GM12801 (cell line): ENCODE data around the gene WDR74.
A peak's percentile ranks its signal among the peaks of the same experiment; 100 is the strongest.

Experiments
- TF ChIP-seq, protein P1 (sequence below): IDR thresholded peaks from one replicate; pipeline ENCODE4 v1.5.1; 2011; ENCODE audit warnings: control low read depth; ENCODE audit not compliant: insufficient read length; ENCODE audit errors: extremely low read depth

Gene WDR74

DNA sequence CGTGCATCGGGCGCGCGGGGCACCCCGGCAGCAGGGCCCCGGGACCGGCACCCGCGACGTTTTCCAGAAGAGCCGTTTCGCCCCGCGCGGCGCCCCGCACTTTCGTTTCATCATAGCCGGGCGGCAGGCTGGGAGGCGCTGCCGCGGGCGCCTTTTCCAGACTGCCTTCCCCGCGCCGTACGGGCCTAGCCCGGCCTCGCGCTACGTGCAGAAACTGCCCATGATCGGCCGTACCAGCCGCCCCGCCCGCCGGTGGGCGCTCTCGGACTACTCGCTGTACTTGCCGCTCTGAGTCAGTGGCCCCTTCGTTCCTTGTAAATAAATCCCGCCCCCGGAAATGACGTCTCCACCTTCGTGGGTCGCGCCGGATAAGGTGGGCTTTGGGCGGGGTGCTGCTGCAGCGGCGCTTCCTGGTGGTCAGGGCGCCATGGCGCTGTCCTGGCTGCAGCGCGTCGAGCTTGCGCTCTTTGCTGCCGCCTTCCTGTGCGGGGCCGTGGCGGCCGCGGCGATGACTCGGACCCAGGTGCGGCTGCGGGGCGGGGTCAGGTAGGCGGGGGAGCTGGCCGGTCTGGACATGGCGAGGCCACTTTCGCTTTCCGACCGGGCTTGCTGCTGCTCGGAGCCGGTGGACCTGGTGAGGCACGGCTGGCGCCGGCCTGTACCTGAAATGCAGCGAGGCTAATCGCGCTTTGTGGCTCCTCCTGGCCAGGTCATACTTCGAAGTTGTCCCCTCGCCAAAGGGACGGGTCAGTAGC lies 52.2 kb downstream of the WDR74 start, which contains the start of gene TMEM179B:
Gene TMEM179B (plus strand): TSS at position 398 of the 755 bp plus-strand sequence. CDS start 30 bp downstream, at position 428.
- TF ChIP-seq, protein P1, sequence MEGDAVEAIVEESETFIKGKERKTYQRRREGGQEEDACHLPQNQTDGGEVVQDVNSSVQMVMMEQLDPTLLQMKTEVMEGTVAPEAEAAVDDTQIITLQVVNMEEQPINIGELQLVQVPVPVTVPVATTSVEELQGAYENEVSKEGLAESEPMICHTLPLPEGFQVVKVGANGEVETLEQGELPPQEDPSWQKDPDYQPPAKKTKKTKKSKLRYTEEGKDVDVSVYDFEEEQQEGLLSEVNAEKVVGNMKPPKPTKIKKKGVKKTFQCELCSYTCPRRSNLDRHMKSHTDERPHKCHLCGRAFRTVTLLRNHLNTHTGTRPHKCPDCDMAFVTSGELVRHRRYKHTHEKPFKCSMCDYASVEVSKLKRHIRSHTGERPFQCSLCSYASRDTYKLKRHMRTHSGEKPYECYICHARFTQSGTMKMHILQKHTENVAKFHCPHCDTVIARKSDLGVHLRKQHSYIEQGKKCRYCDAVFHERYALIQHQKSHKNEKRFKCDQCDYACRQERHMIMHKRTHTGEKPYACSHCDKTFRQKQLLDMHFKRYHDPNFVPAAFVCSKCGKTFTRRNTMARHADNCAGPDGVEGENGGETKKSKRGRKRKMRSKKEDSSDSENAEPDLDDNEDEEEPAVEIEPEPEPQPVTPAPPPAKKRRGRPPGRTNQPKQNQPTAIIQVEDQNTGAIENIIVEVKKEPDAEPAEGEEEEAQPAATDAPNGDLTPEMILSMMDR, result no peak

DNA sequence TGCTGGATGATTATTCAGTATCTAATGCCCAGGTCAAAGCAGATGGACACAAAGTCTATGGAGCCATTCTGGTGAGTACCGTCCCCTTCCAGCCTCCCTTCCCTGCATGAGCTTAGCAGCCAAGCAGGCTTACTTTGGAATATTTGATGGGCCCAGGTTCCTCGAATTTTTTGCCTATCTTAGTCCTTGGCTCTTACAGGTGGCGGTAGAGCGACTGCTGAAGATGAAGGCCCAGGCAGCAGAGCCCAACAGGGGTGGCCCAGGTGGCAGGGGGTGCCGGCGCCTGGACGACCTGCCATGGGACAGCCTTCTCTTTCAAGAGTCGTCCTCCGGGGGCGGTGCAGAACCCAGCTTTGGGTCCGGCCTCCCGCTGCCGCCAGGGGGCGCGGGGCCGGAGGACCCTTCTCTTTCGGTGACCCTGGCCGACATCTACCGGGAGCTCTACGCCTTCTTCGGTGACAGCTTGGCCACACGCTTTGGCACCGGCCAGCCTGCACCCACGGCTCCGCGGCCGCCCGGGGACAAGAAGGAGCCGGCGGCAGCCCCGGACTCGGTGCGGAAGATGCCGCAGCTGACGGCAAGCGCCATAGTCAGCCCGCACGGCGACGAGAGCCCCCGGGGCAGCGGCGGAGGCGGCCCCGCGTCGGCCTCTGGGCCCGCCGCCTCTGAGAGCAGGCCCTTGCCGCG lies 52.9 kb downstream of the WDR74 start:
- TF ChIP-seq, protein P1, result peak; percentile 19
